OCI-LY7 (cell line): ENCODE measurements around the gene PCDHA10. TPM values are rescaled to one million over a fixed set of nuclear protein-coding genes. Genes with fewer than 3 reads are reported as not detected.

Source experiments
- BruUV-seq: library from RNA; stranded (reverse); fragments of 400-500 nt; replicated peaks from 2 replicates; lab custom pipeline; 2021; lab: Mats Ljungman, UMichigan
- CTCF ChIA-PET: fragments of 300-600 bp; sonication (Branson Sonifier 250); formaldehyde crosslinking; loops from one replicate; lab custom pipeline; 2022; ENCODE audit warnings: antibody characterized with exemption; ENCODE audit not compliant: unreplicated experiment; lab: Charles Lee
- POLR2A ChIA-PET: fragments of 300-600 bp; sonication (Branson Sonifier 250); formaldehyde crosslinking; loops from one replicate; lab custom pipeline; 2022; ENCODE audit warnings: antibody characterized with exemption; lab: Charles Lee
- DNase-seq: peaks from one replicate; pipeline ENCODE4 v3.0.0-alpha.2; 2015; ENCODE audit warnings: low spot score
- H2AFZ ChIP-seq: fragments of 200-600 bp; sonication (generic), shearing (Covaris generic); 2 replicates; pipeline ENCODE4 v1.6.1; 2014; ENCODE audit warnings: mild to moderate bottlenecking, antibody characterized with exemption, low read length, moderate library complexity
- H3K27ac ChIP-seq: fragments of 200-600 bp; sonication (generic); 2 replicates; pipeline ENCODE4 v1.5.1; 2014; ENCODE audit warnings: mixed run types, low read depth, mild to moderate bottlenecking, moderate library complexity, low read length, inconsistent platforms; ENCODE audit not compliant: poor library complexity, severe bottlenecking
- H3K36me3 ChIP-seq: fragments of 200-600 bp; sonication (generic); 2 replicates; pipeline ENCODE4 v1.6.1; 2014; ENCODE audit warnings: mild to moderate bottlenecking, antibody characterized with exemption, low read length, moderate library complexity, mixed read lengths; ENCODE audit not compliant: insufficient read depth
- H3K4me1 ChIP-seq: fragments of 200-600 bp; sonication (generic); 2 replicates; pipeline ENCODE4 v1.5.1; 2014; ENCODE audit warnings: mild to moderate bottlenecking, low read length; ENCODE audit not compliant: insufficient read depth, poor library complexity, severe bottlenecking
- H3K4me2 ChIP-seq: fragments of 200-600 bp; sonication (generic); 2 replicates; pipeline ENCODE4 v1.6.1; 2014; ENCODE audit warnings: mild to moderate bottlenecking, low read length
- H3K4me3 ChIP-seq: fragments of 200-600 bp; sonication (generic); 2 replicates; pipeline ENCODE4 v1.5.1; 2014; ENCODE audit warnings: mild to moderate bottlenecking, low read depth, low read length; ENCODE audit not compliant: poor library complexity, severe bottlenecking
- H3K79me2 ChIP-seq: fragments of 200-600 bp; sonication (generic); 2 replicates; pipeline ENCODE4 v1.6.1; 2016; ENCODE audit warnings: low read depth, mild to moderate bottlenecking, low read length, moderate library complexity, mixed read lengths; ENCODE audit not compliant: insufficient read depth
- H3K9me2 ChIP-seq: fragments of 200-600 bp; sonication (generic); 2 replicates; pipeline ENCODE4 v1.6.1; 2016; ENCODE audit warnings: mild to moderate bottlenecking, low read length, mixed read lengths; ENCODE audit not compliant: insufficient read depth
- H3K9me3 ChIP-seq: fragments of 200-600 bp; sonication (generic); 2 replicates; pipeline ENCODE4 v1.6.1; 2014; ENCODE audit warnings: mild to moderate bottlenecking, mixed run types, low read length, mixed read lengths
- H4K20me1 ChIP-seq: fragments of 200-600 bp; sonication (generic); 2 replicates; pipeline ENCODE4 v1.6.1; 2014; ENCODE audit warnings: mild to moderate bottlenecking, antibody characterized with exemption, low read length, moderate library complexity, mixed read lengths; ENCODE audit not compliant: insufficient read depth
- CTCF ChIP-seq: fragments of 200-600 bp; sonication (generic); conservative IDR thresholded peaks from 2 replicates; pipeline ENCODE4 v1.5.1; 2014; ENCODE audit warnings: mild to moderate bottlenecking, antibody characterized with exemption, low read length, moderate library complexity, mixed read lengths
- EZH2phosphoT487 ChIP-seq: fragments of 200-600 bp; sonication (generic); IDR thresholded peaks from 2 replicates; pipeline ENCODE4 v1.6.1; 2018; ENCODE audit warnings: low read depth, borderline replicate concordance, mild to moderate bottlenecking, mixed run types, antibody characterized with exemption, low read length, moderate library complexity, mixed read lengths
- intact Hi-C: fragments of 100-400 bp; cut with micrococcal nuclease; formaldehyde crosslinking; loops from one replicate; pipeline ENCODE4 v1.10.0; 2022; ENCODE audit not compliant: unreplicated experiment
- total RNA-seq, 2 experiments: library from RNA; depleted of rRNA in 1 of 2; stranded (reverse); fragments of >200 nt in 1 of 2; shearing (Covaris generic) in 1 of 2; gene quantifications; 2 replicates each; pipeline ENCODE4 v1.2.3, GENCODE V29; 2014 to 2022

Gene PCDHA10
- total RNA-seq, 2 experiments from 2014 or later = not detected

DNA sequence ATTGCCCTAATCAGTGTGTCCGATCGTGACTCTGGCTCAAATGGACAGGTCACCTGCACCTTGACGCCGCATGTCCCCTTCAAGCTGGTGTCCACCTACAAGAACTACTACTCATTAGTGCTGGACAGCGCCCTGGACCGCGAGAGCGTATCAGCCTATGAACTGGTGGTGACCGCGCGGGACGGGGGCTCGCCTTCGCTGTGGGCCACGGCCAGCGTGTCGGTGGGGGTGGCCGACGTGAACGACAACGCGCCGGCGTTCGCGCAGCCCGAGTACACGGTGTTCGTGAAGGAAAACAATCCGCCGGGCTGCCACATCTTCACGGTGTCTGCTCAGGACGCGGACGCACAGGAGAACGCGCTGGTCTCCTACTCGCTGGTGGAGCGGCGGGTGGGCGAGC is 27.7 kb downstream of the PCDHA10 start:
- no peak for TF ChIP-seq CTCF
- TF ChIP-seq EZH2phosphoT487 = no peak
- Histone ChIP-seq H3K36me3 (no peaks in the 10 kb centered on the region), H3K9me2 (no peaks in the 10 kb centered on the region), H4K20me1 (no peaks in the 10 kb centered on the region), H3K79me2 (no peaks in the 10 kb centered on the region), H3K4me3 (no peak overlapping the region), H3K9me3 (no peaks in the 10 kb centered on the region), H3K4me2 (no peak overlapping the region), H2AFZ (no peak overlapping the region), H3K27ac (no peak overlapping the region), H3K4me1 (no peaks in the 10 kb centered on the region)
- BruUV-seq = no TSS peak
- DNase-seq = no peak
- ChIA-PET CTCF (no interaction called here), POLR2A (no interaction called here)
- intact Hi-C loops = no loop called here

- Histone ChIP-seq H3K4me1 (no peaks in the 10 kb centered on the region), H3K9me2 (no peaks in the 10 kb centered on the region), H3K36me3 (no peaks in the 10 kb centered on the region), H3K79me2 (no peaks in the 10 kb centered on the region), H4K20me1 (no peaks in the 10 kb centered on the region), H3K27ac (no peak overlapping the region), H3K9me3 (no peaks in the 10 kb centered on the region), H2AFZ (no peak overlapping the region), H3K4me3 (no peak overlapping the region), H3K4me2 (no peak overlapping the region)
- intact Hi-C loops = no loop called here
- no peak for TF ChIP-seq CTCF
- TF ChIP-seq EZH2phosphoT487 = no peak
- BruUV-seq = no TSS peak
- ChIA-PET POLR2A (no interaction called here), CTCF (no interaction called here)
- DNase-seq = no peak
These were observed 28.4 kb downstream of the PCDHA10 start for GRCh38 chr5:140883927-140884697.

DNA sequence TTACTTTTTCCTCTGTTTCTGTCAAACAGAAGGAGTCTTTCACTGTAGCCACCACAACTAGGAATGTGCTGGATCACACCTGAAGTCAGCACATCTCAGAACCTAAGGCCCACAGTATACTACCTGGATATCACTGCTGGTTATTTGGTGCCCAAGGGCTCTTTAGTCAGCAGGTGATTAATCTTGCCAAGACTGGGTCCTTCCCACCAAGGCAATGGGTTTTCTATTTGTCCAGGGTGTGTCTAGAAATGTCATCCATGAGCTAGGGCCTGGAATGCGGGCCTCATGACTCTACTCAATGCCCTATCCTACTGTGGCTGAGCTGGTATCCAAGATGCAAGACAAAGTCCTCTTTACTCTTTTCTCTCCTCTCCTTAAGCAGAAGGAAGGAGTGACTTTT is 60.6 kb downstream of the PCDHA10 start:
- BruUV-seq = no TSS peak
- no peak for DNase-seq
- no peak overlapping the region for H3K27ac ChIP-seq
- no peak overlapping the region for H3K4me3 ChIP-seq
- TF ChIP-seq EZH2phosphoT487 (no peak), CTCF (no peak)
- no peaks in the 10 kb centered on the region for H4K20me1 ChIP-seq
- no peaks in the 10 kb centered on the region for H3K4me1 ChIP-seq
- no peak overlapping the region for H2AFZ ChIP-seq
- no peaks in the 10 kb centered on the region for H3K9me3 ChIP-seq
- no peaks in the 10 kb centered on the region for H3K9me2 ChIP-seq
- H3K79me2 ChIP-seq = no peaks in the 10 kb centered on the region
- intact Hi-C loops = no loop called here
- H3K36me3 ChIP-seq = no peaks in the 10 kb centered on the region
- POLR2A ChIA-PET = no interaction called here
- no peak overlapping the region for H3K4me2 ChIP-seq
- CTCF ChIA-PET = no interaction called here
